PC-3 (cell line): Measurements from ENCODE around the gene SCN1B. TPM values are rescaled to one million over a fixed set of nuclear protein-coding genes. Genes with fewer than 3 reads are reported as not detected.

Source experiments
- ATAC-seq: fragments of 200-7000 bp; cut with Tn5 transposase; 2 replicates; pipeline ENCODE4 v1.9.1; 2020; ENCODE audit warnings: mild to moderate bottlenecking, moderate library complexity
- BruUV-seq: library from RNA; stranded (reverse); fragments of 400-500 nt; replicated peaks from 2 replicates; lab custom pipeline; 2021; lab: Mats Ljungman, UMichigan
- CTCF ChIA-PET: fragments of 300-600 bp; sonication (Branson Sonifier 250); formaldehyde crosslinking; loops from one replicate; lab custom pipeline; 2022; ENCODE audit warnings: antibody characterized with exemption; lab: Charles Lee
- POLR2A ChIA-PET: fragments of 300-600 bp; sonication (Branson Sonifier 250); formaldehyde crosslinking; loops from one replicate; lab custom pipeline; 2022; ENCODE audit warnings: antibody characterized with exemption; ENCODE audit not compliant: unreplicated experiment; lab: Charles Lee
- DNase-seq: peaks from one replicate; pipeline ENCODE4 v3.0.0-alpha.2; 2015
- H2AFZ ChIP-seq: fragments of 300-600 bp; sonication (generic); 2 replicates; pipeline ENCODE4 v1.6.0; 2016; ENCODE audit warnings: antibody characterized with exemption, low read length
- H3F3A ChIP-seq: fragments of 300-600 bp; sonication (generic); one replicate; pipeline ENCODE4 v1.6.0; 2017; ENCODE audit warnings: antibody characterized with exemption, low read length, control low read depth, mild to moderate bottlenecking; ENCODE audit not compliant: unreplicated experiment
- H3K27ac ChIP-seq: fragments of 300-600 bp; sonication (generic); 2 replicates; pipeline ENCODE4 v1.5.1; 2016; ENCODE audit warnings: mild to moderate bottlenecking, low read length
- H3K27me3 ChIP-seq: fragments of 300-600 bp; sonication (generic); 2 replicates; pipeline ENCODE4 v1.6.1; 2016; ENCODE audit warnings: low read length, mixed read lengths
- H3K36me3 ChIP-seq: fragments of 300-600 bp; sonication (generic); 2 replicates; pipeline ENCODE4 v1.6.1; 2016; ENCODE audit warnings: low read depth, mixed run types, low read length, mixed read lengths
- H3K4me1 ChIP-seq: fragments of 300-600 bp; sonication (generic); 2 replicates; pipeline ENCODE4 v1.5.1; 2016; ENCODE audit warnings: low read length; ENCODE audit not compliant: insufficient read depth
- H3K4me2 ChIP-seq: fragments of 300-600 bp; sonication (generic); 2 replicates; pipeline ENCODE4 v1.6.0; 2016; ENCODE audit warnings: low read length
- H3K4me3 ChIP-seq: fragments of 300-600 bp; sonication (generic); 2 replicates; pipeline ENCODE4 v1.5.1; 2016; ENCODE audit warnings: mild to moderate bottlenecking, low read length, mixed read lengths
- H3K79me2 ChIP-seq: fragments of 300-600 bp; sonication (generic); 2 replicates; pipeline ENCODE4 v1.6.1; 2017; ENCODE audit warnings: low read length, mixed read lengths
- H3K9ac ChIP-seq: fragments of 300-600 bp; sonication (generic); 2 replicates; pipeline ENCODE4 v1.6.0; 2016; ENCODE audit warnings: mild to moderate bottlenecking, low read length
- H3K9me2 ChIP-seq: fragments of 300-600 bp; sonication (generic); replicated peaks from 2 replicates; pipeline ENCODE4 v1.6.1; 2016; ENCODE audit warnings: mixed run types, low read length, mixed read lengths
- H3K9me3 ChIP-seq: fragments of 300-600 bp; sonication (generic); 2 replicates; pipeline ENCODE4 v1.6.1; 2016; ENCODE audit warnings: low read length, mixed read lengths
- H4K20me1 ChIP-seq: fragments of 300-600 bp; sonication (generic); 2 replicates; pipeline ENCODE4 v1.6.1; 2016; ENCODE audit warnings: low read length, mixed read lengths
- EZH2 ChIP-seq: fragments of 300-600 bp; sonication (generic); IDR thresholded peaks from one replicate; pipeline ENCODE4 v1.6.1; 2017; ENCODE audit warnings: antibody characterized with exemption, mild to moderate bottlenecking, low read length; ENCODE audit not compliant: unreplicated experiment
- EZH2phosphoT487 ChIP-seq: fragments of 300-600 bp; sonication (generic); IDR thresholded peaks from 2 replicates; pipeline ENCODE4 v1.6.1; 2018; ENCODE audit warnings: mild to moderate bottlenecking, antibody characterized with exemption, low read length, borderline replicate concordance
- intact Hi-C: fragments of 100-400 bp; cut with micrococcal nuclease; formaldehyde crosslinking; loops from 2 replicates; pipeline ENCODE4 v1.9.0; 2023
- total RNA-seq: library from RNA; depleted of rRNA; stranded (reverse); fragments of >200 nt; gene quantifications from 2 replicates; pipeline ENCODE4 v1.2.3, GENCODE V29; 2014
- TF ChIP-seq, protein P1 (sequence below): fragments of 300-600 bp; sonication (generic); conservative IDR thresholded peaks from 2 replicates; pipeline ENCODE4 v1.5.1; 2017; ENCODE audit warnings: antibody characterized with exemption, low read depth, mild to moderate bottlenecking, low read length

The SCN1B gene
- total RNA-seq, 1 experiment from 2014 or later = 1.7 TPM

- H3F3A ChIP-seq = no peaks in the 10 kb centered on the region
- POLR2A ChIA-PET = no interaction called here
These were observed 11.1 kb upstream of the SCN1B start for GRCh38 chr19:35019144-35019543.

GRCh38 chr19:35021016-35021415, 9.3 kb upstream of the SCN1B start:
- ATAC-seq (no peak), DNase-seq (no peak)
- Histone ChIP-seq H3K4me3 (no peak overlapping the region), H3K9me3 (no peaks in the 10 kb centered on the region), H3F3A (no peaks in the 10 kb centered on the region), H3K79me2 (no peaks in the 10 kb centered on the region), H3K27me3 (no peaks in the 10 kb centered on the region), H3K9ac (no peak overlapping the region), H4K20me1 (no peaks in the 10 kb centered on the region), H3K4me1 (no peaks in the 10 kb centered on the region), H3K36me3 (no peaks in the 10 kb centered on the region; the same call in 1 of the 2 replicates), H2AFZ (no peak overlapping the region), H3K4me2 (no peak overlapping the region), H3K27ac (no peak overlapping the region), H3K9me2 (no peaks in the 10 kb centered on the region)
- ChIA-PET CTCF (no interaction called here), POLR2A (no interaction called here)
- TF ChIP-seq EZH2phosphoT487 (no peak), EZH2 (no peak)
- TF ChIP-seq, protein P1, sequence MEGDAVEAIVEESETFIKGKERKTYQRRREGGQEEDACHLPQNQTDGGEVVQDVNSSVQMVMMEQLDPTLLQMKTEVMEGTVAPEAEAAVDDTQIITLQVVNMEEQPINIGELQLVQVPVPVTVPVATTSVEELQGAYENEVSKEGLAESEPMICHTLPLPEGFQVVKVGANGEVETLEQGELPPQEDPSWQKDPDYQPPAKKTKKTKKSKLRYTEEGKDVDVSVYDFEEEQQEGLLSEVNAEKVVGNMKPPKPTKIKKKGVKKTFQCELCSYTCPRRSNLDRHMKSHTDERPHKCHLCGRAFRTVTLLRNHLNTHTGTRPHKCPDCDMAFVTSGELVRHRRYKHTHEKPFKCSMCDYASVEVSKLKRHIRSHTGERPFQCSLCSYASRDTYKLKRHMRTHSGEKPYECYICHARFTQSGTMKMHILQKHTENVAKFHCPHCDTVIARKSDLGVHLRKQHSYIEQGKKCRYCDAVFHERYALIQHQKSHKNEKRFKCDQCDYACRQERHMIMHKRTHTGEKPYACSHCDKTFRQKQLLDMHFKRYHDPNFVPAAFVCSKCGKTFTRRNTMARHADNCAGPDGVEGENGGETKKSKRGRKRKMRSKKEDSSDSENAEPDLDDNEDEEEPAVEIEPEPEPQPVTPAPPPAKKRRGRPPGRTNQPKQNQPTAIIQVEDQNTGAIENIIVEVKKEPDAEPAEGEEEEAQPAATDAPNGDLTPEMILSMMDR = no peak
- no TSS peak for BruUV-seq
- intact Hi-C loops = no loop called here

More at GRCh38 chr19:35019144-35019543, 11.1 kb upstream of the SCN1B start:
- ATAC-seq (no peak), DNase-seq (no peak)
- Histone ChIP-seq H3K27ac (no peak overlapping the region), H4K20me1 (no peaks in the 10 kb centered on the region), H3K4me1 (no peaks in the 10 kb centered on the region), H3K79me2 (no peaks in the 10 kb centered on the region), H3K9ac (no peak overlapping the region), H3K27me3 (no peaks in the 10 kb centered on the region), H2AFZ (no peak overlapping the region), H3K9me2 (no peaks in the 10 kb centered on the region), H3K4me3 (no peak overlapping the region), H3K9me3 (no peaks in the 10 kb centered on the region), H3K36me3 (no peaks in the 10 kb centered on the region; the same call in 1 of the 2 replicates), H3K4me2 (no peak overlapping the region)
- BruUV-seq = no TSS peak
- CTCF ChIA-PET = no interaction called here
- intact Hi-C loops = no loop called here
- TF ChIP-seq EZH2phosphoT487 (no peak), EZH2 (no peak)
- TF ChIP-seq, protein P1 = no peak

DNA sequence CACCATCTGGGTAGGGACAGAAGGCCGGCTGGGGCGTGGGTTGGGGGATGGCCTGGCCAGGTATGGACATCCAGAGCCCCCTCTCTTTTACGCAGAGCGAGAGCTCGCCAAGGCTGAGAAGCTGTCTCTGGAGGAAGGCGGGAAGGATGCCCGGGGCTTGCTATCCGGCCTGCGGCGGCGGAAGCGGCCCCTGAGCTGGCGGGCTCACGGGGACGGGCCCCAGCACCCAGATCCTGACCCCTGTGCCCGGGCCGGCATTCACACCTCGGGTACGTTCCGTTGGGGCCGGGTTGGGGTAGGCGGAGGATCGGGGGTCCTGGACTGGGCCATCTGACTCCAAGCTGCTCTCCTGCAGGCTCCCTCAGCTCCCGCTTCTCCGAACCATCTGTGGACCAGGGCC, 8.7 kb upstream of the SCN1B start:
- H3K27ac ChIP-seq = no peak overlapping the region
- H3K9ac ChIP-seq = no peak overlapping the region
- H3K9me3 ChIP-seq = no peaks in the 10 kb centered on the region
- no peak overlapping the region for H3K4me3 ChIP-seq
- no peak overlapping the region for H3K4me2 ChIP-seq
- no peaks in the 10 kb centered on the region for H3K27me3 ChIP-seq
- POLR2A ChIA-PET = no interaction called here
- H3K4me1 ChIP-seq = no peaks in the 10 kb centered on the region
- no peaks in the 10 kb centered on the region for H3K79me2 ChIP-seq
- no peaks in the 10 kb centered on the region for H3K9me2 ChIP-seq
- no peak for ATAC-seq
- no peak for DNase-seq
- no peak overlapping the region for H2AFZ ChIP-seq
- no TSS peak for BruUV-seq
- no peaks in the 10 kb centered on the region for H4K20me1 ChIP-seq
- CTCF ChIA-PET = interaction anchor here (0.5 kb wide), 1 partner anchor 120 kb away, joined by 15 read pairs; no protein-coding TSS in a partner anchor
- no peak for TF ChIP-seq EZH2
- TF ChIP-seq, protein P1 = no peak
- no peak for TF ChIP-seq EZH2phosphoT487
- intact Hi-C loops = no loop called here
- H3K36me3 ChIP-seq = no peaks in the 10 kb centered on the region; the same call in 1 of the 2 replicates
- no peaks in the 10 kb centered on the region for H3F3A ChIP-seq
